ENCODE data around the gene NDRG4.

DNA sequence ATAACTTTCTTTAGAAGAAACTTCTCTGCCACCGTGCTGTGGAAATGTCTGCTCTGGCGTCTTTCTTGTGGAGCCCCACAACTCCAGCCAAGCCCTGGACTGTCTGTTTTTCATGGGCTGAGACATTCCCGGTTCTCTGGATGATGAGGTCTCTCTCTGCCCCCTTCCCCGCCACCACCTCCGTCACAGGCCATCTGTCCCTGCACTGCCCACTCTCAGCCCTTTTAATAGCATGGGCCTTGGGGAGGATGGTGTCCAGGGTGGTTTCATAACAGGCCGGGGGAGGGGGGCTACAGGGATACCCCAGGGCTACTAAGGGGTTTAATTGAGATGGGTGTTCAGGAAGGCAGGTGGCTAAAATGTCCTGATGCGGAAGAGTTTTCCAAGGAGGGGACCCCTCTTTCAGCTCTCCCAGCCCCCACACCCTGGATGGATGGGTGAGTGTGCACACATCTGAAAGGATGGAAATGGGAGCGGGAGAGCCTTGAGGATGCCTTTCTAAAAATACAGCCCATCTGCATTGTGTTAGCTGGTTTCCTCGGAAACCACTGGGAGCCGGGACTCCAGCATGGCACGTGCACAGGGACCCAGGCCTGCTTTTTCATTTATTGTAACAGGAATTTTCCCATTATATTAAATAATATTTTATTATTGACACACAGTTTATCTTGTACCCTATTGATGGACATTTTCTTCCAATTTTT lies 14.6 kb upstream of the NDRG4 start:
- no peak for TF ChIP-seq CTCF (IDR thresholded peaks at IDR 0.05)
- no peak for TF ChIP-seq POLR2A (IDR thresholded peaks at IDR 0.05)
- TF ChIP-seq POLR2AphosphoS5 (IDR thresholded peaks at IDR 0.05), result no peak
